ENCODE data around the gene DLG4.
"Not testable (repeated sequence)": the region's sequence is repeated elsewhere in the genome, so short reads cannot be mapped to it uniquely, and the experiment has no call there.

Gene DLG4

GRCh38 chr17:7179317-7180254, 40.0 kb downstream of the DLG4 start, which contains the start of gene ASGR1:
Gene ASGR1 (minus strand): TSS chr17:7179370. CDS start chr17:7178563, 807 bp downstream.
- no peak for DNase-seq

GRCh38 chr17:7178973-7179316, 40.7 kb downstream of the DLG4 start:
- DNase-seq = no peak

GRCh38 chr17:7177954-7178477, 41.6 kb downstream of the DLG4 start:
- no peak for DNase-seq

DNA sequence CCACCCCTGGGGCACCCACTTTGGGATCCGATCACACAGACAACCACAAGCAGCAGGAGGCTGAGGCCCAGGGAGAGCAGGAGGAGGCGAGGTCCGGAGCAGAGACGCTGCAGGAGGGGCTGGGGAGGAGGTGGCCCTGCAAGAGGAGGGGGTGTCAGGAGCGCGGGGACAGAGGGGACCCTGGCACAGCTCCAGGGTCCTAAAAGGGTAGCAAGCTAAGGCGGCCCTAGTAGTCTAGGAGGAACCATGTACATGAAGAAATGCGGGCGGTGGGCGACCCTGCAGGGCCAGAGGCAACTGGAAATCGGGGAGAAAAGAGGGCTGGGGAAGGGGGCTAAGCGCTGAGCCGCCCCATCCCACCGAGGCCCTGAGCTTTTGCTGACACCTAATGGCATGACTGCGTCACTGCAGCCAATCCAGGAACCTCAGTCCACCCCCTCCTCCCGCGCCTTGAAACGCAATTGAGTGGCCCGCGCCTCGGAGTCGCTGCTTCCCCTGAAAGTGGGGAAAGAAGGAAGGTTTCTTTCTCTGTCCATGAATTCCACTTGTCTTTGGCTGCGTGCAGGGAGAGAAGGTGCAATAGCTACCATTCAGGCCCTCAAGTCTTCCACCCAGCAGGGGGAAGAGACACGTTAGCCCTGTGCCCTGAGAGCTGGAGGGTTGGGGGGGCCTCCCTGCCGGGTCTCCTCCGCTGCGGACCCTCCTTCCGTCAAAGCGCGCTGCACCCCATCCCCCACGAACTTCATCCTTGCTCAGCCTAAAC, 42.3 kb downstream of the DLG4 start:
- DNase-seq = peak; percentile 1 to 2

DNA sequence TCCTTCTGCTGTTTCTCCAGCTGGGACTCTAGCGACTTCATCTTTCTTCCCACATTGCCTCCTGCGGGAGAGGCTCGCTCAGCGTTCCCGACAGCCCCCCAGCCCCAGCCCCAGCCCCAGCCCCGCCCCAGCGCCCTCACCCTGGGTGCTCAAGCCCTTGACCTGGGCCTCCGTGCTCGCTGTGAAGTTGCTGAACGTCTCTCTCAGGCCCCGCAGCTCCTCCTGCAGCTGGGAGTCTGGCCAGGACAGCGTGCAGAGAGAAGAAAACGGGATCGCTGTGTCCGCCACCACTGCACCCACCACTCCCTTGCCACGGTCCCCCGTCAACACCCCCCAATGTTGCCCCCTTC, 42.8 kb downstream of the DLG4 start:
- no peak for DNase-seq

- DNase-seq = no peak
Observed at GRCh38 chr17:7176107-7176840, 43.4 kb downstream of the DLG4 start.

DNA sequence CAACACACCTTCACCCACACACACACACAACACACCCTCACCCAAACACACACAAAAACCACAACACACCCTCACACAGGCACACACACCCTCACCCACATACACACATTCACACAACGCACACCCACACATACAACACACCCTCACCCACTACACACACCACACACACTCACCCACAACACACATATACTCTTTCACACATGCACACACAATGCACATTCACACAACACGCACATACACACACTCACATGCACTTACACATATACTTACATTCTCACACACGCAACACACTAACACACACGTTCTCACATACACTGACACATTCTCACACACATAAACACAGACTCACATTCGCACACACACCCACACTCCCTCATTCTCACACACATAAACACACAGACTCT, 44.3 kb downstream of the DLG4 start:
- no peak for DNase-seq

GRCh38 chr17:7174603-7175326, 44.9 kb downstream of the DLG4 start:
- DNase-seq = no peak

DNA sequence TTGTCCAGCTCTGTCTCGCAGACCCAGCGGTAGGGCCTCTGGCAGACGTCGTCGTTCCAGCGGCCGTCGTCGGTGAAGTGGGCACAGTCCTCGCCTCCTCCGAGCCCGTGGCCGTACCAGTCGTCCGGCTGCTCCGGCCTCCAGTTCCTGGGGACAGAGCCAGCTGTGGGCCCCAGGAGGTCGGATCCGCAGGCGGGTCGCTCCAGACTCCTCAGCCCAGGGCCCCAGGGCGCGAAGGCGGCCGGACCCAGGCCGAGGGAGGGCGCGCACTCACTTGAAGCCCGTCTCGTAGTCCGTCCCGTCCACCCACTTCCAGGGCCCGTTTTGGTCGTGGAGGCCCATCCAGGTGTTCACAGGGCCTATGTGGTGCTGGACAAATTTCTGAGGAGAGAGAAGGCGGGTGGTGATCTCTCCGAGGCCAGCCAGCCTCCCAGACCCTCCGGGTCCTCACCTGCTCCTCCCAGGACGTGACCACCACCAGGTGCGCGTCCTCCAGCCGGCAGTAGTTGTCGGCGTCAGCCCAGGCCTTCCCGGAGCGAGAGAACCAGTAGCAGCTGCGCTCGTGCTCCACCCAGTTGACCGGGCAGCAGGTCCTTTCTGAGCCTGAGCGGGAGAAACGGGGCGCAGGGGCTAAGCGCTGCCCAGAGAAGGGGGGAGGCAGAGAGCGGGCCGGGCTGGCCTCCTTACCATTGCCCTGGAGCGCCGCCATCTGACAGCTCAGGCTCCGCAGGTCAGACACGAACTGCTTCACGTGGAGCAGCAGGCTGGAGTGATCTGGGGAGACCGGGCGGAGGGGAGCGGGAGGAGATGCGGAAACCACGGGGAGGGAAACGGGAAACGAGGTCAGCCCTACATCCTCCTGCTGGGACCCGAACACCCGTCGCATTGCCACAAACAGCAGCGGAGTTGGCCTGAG, 45.7 kb downstream of the DLG4 start:
- no peak for DNase-seq

- not testable (repeated sequence) for DNase-seq
Observed at GRCh38 chr17:7172522-7173191, 47.0 kb downstream of the DLG4 start.

GRCh38 chr17:7169565-7169908, 50.1 kb downstream of the DLG4 start:
- DNase-seq = not testable (repeated sequence)

DNA sequence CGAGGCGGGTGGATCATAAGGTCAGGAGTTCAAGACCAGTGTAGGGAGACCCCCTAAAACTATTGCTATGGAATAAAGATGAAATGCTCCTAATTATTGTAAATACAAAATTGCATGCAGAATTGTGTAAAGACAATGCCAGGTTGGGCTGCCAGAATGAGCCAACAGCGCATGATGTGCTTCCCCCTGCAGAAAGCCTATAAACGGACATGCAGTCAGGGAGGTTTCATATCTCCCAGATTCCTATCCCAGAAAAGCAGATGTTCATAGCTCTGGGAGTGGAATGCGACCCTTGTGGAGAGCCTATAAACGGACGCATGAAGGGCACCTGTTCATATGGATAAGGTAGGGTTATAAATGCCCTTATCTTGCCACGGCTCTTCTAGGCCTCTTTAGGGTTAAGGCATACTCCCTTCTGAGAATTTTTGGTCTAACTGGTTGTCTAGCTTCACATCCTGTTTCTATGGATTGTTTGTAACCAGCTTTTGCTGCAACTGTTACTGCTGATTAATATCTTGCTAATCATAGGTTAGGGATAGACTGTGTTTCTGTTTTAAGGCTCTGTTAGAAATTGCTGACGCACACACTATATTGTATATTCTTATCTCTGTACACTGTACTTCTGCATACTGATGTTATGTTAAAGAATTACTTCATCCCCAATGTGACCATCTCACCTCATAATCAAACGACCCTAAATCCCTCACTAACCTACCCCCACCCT, 50.6 kb downstream of the DLG4 start:
- not testable (repeated sequence) for DNase-seq

- no peak for DNase-seq
Observed at GRCh38 chr17:7167832-7168231, 51.8 kb downstream of the DLG4 start.

DNA sequence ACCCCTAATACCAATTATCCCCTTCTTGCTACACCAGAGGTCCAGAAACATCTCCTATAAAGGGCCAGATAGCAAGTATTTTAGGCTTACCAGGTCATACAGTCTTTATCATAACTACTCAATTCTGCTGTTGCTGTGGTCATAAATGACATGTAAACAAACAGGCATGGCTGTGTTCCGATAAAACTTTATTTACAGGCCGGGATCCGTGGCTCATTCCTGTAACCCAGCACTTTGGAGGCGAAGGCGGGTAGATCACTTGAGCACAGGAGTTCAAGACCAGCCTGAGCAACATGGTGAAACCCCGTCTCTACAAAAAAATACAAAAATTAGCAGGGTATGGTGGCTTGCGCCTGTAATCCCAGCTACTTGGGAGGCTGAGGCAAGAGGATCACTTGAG, 52.8 kb downstream of the DLG4 start:
- no peak for DNase-seq

GRCh38 chr17:7159571-7159970, 60.1 kb downstream of the DLG4 start:
- DNase-seq = not testable (repeated sequence)

- DNase-seq = not testable (repeated sequence)
Observed at GRCh38 chr17:7158424-7158823, 61.2 kb downstream of the DLG4 start.

DNA sequence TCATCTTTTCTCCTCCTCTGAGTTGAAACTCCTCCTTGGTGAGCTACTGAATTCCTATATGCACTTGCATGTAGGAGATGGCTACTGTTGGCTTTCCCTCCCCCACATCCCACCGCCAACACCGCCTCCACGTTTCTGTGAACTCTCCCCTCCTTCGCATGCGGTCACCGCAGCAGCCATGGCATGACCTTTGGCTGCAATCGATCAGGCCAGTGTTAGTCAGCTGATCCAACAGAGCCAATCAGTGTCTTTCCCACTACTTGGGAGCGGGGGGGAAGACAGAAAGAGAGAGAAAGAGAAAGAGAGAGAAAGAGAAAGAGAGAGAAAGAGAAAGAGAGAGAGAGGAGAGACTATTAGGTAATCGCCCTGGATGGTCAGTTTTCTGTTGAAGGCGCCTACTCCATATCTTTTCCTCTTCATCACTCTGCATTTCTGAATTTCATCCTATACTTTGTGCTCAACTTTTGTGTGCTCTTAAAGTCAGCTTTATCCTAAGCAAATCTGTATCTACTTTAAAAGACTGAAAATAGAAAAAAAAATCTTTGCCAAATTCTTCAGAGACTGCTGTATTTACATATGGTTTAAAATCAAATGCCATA, 63.2 kb downstream of the DLG4 start:
- no peak for DNase-seq

GRCh38 chr17:7147772-7148171, 71.9 kb downstream of the DLG4 start:
- DNase-seq = no peak

- DNase-seq = no peak
Observed at GRCh38 chr17:7146115-7146514, 73.5 kb downstream of the DLG4 start.

DNA sequence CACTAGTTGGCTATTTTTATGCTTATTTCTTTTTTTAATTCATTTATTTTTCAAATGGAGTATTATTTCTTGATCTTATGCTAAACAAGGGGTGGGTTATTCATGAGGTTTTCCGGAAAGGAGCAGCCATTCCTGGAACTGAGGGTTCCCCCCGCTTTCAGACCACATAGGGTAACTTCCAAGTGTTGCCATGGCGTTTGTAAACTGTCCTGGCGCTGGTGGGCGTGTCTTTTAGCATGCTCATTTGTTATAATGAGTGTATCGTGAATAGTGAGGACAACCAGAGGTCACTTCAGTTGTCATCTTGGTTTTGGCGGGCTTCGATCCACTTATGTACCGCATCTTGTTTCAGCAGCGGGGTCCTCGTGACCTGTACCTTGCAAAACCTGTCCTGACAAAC, 75.4 kb downstream of the DLG4 start:
- DNase-seq = no peak
